ENCODE measurements around the gene SLC4A1AP.

GRCh38 chr2:27728081-27728858 lies 64.6 kb downstream of the SLC4A1AP start:
- TF ChIP-seq, protein P1, sequence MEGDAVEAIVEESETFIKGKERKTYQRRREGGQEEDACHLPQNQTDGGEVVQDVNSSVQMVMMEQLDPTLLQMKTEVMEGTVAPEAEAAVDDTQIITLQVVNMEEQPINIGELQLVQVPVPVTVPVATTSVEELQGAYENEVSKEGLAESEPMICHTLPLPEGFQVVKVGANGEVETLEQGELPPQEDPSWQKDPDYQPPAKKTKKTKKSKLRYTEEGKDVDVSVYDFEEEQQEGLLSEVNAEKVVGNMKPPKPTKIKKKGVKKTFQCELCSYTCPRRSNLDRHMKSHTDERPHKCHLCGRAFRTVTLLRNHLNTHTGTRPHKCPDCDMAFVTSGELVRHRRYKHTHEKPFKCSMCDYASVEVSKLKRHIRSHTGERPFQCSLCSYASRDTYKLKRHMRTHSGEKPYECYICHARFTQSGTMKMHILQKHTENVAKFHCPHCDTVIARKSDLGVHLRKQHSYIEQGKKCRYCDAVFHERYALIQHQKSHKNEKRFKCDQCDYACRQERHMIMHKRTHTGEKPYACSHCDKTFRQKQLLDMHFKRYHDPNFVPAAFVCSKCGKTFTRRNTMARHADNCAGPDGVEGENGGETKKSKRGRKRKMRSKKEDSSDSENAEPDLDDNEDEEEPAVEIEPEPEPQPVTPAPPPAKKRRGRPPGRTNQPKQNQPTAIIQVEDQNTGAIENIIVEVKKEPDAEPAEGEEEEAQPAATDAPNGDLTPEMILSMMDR (conservative IDR thresholded peaks at IDR 0.05; ENCODE audit: low read length), result no peak
- TF ChIP-seq EZH2phosphoT487 (IDR thresholded peaks at IDR 0.05; ENCODE audit: borderline replicate concordance), result no peak
